GM18907 (cell line): ENCODE results near the gene PAPPA2.

Experiments
- ATAC-seq: cut with Tn5 transposase; IDR thresholded peaks from one replicate; pipeline ENCODE4 v1.9.1; 2021; ENCODE audit warnings: mild to moderate bottlenecking, moderate library complexity; ENCODE audit not compliant: unreplicated experiment

Gene PAPPA2

DNA sequence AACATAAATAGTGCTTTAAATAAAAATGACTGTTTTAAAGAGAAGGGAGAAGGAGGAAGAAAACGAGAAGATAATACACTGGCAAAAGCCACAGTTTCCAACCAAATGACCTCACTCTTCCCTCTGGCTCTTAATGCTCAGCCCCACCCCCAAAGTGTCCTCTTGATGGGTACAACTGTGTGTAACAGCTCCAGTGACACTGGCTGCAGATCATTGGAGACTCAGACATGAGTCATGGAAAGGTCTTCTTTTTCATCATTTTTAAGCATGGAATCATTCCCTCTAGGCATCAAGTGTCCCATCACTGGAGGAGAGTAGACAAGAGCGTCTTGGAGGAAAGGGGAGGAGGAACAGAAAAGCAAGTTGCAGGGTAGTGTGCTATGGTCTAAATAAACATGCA lies 333.0 kb downstream of the PAPPA2 start:
- no peak for ATAC-seq

DNA sequence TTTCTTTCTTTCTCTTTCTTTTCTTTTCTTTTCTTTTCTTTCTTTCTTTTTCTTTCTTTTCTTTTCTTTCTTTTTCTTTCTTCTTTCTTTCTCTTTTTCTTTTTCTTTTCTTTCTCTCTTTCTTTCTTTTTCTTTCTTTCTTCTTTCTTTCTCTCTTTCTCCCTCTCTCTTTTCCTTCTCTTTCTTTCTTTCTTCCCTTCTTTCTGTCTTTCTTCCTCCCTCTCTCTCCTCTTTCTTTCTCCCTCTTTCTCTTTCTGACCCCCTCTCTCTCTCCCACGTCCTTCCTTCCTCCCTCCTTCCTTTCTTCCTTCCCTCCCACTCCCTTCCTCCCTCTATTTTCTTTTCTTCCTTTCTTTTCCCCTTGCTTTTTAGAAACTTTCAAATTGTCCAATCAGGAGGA lies 333.6 kb downstream of the PAPPA2 start:
- ATAC-seq: no peak

DNA sequence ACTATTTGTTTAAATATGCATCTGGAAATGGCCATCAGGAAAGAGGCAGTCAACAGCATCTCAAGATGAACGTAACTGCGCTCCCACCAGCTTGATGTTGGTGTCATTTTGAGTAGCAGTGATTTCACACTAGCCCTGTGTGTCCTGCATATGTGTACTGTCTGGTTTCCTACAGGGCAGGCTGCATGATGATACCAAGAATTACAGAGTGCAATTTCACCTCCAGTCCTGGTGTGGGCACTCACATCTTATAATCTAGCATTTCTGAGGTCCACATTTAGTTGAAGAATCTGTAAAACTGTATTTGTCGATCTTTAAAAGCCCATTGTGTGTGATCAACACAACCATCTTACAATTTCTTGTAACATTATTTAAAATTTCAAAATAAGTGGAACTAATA lies 336.4 kb downstream of the PAPPA2 start:
- ATAC-seq: no peak

DNA sequence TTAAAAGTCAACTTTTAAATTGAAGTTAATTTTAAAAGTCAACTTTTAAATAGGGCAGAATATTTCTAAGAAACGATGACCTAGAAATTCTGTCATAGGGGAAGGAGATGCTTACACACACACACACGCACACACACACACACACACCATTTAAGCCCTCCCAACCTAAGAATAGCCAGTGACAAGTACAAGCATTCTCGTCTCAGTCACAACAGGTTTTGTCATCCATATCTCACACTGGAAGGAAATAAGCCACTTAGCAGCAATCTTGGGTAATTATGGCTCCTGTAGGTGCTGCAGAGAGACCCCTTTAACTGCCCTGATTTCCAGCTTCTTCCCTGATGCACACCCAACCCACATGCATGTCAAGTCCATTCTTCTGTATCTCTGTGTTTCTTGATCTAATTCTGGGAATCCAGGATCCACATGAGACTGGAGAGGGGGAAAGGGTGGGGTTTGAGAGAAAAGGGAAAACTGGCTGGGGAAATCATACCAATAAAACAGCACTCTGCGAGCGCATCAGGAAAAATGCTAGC lies 338.1 kb downstream of the PAPPA2 start:
- no peak for ATAC-seq

GRCh38 chr1:176801514-176802020 lies 338.6 kb downstream of the PAPPA2 start:
- no peak for ATAC-seq

GRCh38 chr1:176802316-176802715 lies 339.3 kb downstream of the PAPPA2 start:
- ATAC-seq: no peak

- ATAC-seq: no peak
Measured at GRCh38 chr1:176803042-176803441, 340.1 kb downstream of the PAPPA2 start.

DNA sequence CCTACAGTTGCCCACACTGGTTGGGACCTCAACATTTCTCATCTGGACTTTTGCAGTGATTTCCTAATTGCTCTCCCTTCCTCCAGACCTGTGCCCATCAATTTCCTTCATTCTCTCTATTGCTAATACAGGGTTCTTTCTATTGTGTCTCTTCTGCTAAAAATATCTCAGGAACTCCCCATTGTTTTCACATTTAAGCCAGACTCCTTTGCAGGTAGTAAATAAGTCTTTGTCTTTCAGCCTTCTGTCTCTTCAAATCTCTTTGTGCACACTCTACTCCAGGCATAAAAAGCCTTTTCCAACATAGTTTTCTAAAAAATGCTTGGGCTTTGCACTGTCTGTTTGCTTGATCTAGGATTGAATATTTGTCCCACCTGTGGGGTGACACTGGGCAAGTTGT lies 340.6 kb downstream of the PAPPA2 start:
- no peak for ATAC-seq

GRCh38 chr1:176809292-176809691 lies 346.3 kb downstream of the PAPPA2 start:
- ATAC-seq: no peak

DNA sequence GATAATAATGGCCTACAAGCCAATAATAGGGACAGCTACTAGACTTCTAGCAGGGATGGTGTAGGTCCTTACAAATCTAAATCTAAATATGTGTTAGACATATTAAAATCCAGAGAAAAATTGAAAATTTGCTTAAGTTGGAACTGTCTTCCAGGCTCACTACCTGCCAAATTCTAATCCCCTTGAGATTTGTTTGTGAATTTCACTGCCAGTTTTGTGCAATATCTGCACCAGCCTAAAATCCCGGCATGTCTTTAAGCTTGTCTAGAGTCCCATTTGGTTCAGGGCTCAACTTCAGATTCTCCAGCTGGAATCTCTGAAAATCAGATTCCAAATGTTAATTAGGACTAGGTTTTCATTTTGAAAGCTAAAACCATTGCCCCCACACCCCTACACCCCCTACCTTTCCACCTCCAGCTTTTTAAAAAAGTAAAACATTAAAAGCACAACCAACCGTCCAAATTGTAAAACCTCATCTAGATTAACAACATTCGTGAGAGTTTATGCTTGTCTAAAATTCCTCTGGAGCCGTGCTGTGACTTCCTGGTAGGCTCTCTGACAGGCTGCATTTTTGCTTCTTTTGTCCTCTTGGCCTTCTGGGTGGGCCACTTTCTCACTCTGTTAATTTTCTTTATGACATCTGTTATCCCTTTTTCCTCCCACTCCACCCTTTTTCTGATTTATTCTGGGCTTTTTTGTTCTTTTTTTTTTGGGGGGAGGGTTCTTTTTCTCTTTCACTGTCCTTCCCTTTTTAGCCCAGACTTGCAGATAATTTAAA lies 348.7 kb downstream of the PAPPA2 start:
- ATAC-seq: no peak

- ATAC-seq: no peak
Measured at GRCh38 chr1:176815621-176816020, 352.6 kb downstream of the PAPPA2 start.

DNA sequence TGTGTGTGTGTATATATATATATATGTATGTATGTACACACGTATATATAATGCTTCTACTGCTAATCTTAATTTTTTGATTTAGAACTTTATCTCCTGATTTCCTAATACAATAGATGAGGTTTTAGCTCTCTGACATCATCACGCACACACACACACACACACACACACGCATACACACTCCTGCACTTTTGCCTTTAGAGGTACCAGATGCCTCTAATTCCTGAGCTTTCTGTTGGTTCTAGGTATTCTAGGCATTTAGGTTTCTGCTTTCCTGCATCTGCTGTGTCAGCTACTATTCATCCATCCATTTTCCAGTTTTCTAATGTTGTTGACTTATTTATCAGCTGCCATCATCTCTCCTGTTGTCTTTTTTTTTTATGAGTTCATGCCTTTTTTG lies 353.3 kb downstream of the PAPPA2 start:
- ATAC-seq: no peak

GRCh38 chr1:176820391-176821031 lies 357.5 kb downstream of the PAPPA2 start:
- no peak for ATAC-seq

GRCh38 chr1:176826265-176826664 lies 363.3 kb downstream of the PAPPA2 start:
- no peak for ATAC-seq

DNA sequence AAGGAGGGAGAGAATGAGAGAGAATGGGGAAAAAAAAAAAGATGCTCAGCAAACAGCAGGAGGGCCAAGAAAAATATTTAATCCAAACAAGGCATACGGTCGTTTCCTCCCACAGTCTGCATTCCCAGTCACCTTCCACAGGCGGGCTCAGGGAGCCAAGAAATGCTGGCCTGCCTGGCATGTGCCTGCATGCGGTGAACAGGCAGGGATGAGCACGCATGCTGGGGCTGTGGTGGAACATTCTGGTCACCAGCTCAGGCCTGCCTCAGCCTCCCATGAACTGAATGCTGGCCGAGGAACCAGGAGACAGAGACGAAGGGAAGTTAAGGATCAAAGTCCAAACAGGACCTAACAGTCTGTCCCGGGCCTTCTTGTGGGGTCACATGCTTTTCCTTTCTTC lies 366.3 kb downstream of the PAPPA2 start:
- ATAC-seq: no peak

DNA sequence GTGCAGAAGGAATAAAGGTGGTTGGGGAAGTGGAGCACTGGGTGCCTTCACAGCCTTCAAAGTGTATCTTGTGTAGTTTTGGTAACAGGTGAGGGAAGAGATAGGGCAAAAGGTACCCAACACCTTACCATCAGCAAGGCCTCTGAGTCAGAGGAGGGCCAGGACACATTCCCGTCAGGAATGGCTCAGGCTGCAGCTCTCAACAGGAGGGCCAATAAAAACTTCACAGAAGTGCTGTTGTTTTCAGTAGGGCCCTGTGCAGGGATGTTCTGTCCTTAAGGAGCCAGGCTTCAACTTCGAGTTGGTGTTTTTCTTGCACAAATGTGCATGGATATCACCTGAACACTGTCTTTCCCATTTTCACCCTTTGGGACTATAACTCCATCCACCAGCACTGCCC lies 368.2 kb downstream of the PAPPA2 start:
- no peak for ATAC-seq

GRCh38 chr1:176837708-176838107 lies 374.7 kb downstream of the PAPPA2 start:
- ATAC-seq: no peak

DNA sequence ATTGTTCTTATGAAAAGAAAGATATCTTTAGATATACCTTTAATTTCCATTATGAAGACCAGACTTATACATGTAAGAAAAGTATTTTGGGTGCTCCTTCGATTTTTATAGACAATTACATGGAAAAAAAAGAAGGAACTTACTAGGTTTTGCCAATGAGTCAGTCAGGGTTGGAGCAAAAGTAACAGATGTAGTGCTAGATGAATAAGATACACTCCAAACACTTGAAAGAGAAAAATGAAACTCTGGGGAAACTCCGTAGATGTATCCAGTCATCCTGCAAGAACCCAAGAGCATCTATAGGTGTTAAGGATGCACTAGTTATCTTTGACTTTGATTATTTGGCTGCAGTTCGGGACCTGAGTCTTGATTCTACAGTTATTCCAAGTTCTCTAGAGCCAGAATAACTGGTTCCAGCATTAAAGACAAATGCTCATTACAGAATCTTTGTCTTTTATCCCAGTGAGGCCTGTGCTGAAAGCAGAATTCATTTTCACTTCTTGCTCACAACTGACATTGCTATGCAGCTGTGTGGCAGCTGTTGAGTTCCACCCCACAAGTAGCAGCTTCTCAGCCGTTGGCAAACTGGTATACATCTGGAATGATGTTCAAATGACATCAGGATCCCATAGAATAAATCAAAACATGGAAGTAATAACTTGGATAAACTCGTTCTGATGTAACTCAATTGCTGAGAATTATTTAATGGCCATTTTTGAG lies 375.5 kb downstream of the PAPPA2 start:
- no peak for ATAC-seq

DNA sequence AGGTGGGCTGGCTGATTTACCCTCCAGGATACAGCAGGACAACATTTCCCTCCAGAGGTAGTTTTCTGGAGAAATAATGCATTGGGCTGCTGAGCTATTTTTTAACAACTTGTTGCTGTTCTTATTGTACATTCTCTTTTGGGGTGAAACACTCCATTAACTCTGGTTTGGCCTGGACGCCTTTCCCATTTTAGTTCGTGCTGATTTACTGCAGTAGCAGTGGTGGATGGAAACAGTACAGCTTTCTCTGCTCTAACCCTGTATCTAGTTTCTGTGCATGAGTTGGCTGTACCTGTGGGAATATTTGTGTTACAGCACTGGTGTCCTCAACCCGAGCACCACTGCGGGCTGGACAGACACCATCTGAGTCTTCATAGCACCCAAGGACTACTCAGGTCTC lies 376.2 kb downstream of the PAPPA2 start:
- ATAC-seq: no peak

- ATAC-seq: no peak
Measured at GRCh38 chr1:176841238-176841637, 378.3 kb downstream of the PAPPA2 start.
